VCaP (cell line): ENCODE measurements around the gene KSR1.
A peak's percentile ranks its signal among the peaks of the same experiment; 100 is the strongest.

Experiments
- H3K27ac ChIP-seq: fragments of 450-650 bp; 2 replicates; pipeline ENCODE4 v1.5.1; 2017
- TF ChIP-seq, protein P1 (sequence below): fragments of 450-650 bp; conservative IDR thresholded peaks from 2 replicates; pipeline ENCODE4 v1.5.1; 2017; ENCODE audit warnings: mild to moderate bottlenecking, moderate library complexity

KSR1 gene

DNA sequence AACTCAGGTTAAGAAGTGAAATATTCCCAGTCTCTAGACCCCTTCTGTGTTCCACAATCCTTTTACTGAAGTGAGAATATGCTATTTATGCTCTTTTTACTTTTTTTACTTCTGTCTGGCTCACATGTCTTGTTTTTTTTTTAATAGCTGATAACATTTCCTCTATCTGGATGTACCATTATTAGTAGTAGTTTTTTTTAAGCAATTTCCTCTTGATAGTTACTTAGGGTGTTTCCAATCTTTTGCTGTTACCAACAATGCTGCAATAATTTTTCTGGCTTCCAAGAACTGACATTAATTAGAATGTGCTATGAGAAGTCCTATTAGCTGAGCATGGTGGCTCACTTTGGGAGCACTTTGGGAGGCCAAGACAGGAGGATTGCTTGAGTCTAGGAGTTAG, 32.0 kb downstream of the KSR1 start:
- H3K27ac ChIP-seq, result no peak overlapping the region
- TF ChIP-seq, protein P1, sequence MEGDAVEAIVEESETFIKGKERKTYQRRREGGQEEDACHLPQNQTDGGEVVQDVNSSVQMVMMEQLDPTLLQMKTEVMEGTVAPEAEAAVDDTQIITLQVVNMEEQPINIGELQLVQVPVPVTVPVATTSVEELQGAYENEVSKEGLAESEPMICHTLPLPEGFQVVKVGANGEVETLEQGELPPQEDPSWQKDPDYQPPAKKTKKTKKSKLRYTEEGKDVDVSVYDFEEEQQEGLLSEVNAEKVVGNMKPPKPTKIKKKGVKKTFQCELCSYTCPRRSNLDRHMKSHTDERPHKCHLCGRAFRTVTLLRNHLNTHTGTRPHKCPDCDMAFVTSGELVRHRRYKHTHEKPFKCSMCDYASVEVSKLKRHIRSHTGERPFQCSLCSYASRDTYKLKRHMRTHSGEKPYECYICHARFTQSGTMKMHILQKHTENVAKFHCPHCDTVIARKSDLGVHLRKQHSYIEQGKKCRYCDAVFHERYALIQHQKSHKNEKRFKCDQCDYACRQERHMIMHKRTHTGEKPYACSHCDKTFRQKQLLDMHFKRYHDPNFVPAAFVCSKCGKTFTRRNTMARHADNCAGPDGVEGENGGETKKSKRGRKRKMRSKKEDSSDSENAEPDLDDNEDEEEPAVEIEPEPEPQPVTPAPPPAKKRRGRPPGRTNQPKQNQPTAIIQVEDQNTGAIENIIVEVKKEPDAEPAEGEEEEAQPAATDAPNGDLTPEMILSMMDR, result no peak

DNA sequence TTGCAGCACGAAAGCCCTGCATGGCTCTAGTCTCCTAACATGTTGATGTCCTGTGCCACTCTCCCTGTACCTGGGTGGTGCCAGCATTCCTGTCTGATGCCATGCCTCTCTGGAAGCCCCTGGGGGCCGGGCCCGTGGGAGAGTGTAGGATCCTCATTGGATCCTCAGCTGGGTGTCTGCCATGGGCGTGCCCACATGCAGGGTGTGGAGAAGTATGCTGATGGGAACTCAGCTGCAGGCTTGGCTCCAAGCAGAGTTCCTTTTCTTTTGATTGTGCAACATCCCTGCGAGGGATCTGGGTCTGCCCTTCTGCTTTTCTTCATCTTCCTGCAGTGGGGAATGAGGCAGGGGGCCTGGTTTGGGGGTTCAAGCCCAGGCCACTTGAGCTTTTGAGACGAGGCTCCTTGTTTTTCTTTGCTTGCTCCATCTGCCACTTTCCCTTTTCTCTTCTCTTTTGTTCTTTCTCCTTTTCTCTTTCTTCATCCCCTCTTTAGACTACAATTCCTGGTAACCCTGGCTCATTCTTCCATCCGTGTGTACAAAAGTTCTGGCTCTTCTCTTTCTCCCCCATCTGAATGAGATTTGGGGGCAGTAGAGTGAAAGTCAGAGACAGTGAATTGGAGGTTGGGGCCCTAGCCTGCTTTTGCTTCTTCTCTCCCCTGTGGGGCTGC, 32.9 kb downstream of the KSR1 start:
- H3K27ac ChIP-seq, result no peak overlapping the region
- TF ChIP-seq, protein P1, result no peak

DNA sequence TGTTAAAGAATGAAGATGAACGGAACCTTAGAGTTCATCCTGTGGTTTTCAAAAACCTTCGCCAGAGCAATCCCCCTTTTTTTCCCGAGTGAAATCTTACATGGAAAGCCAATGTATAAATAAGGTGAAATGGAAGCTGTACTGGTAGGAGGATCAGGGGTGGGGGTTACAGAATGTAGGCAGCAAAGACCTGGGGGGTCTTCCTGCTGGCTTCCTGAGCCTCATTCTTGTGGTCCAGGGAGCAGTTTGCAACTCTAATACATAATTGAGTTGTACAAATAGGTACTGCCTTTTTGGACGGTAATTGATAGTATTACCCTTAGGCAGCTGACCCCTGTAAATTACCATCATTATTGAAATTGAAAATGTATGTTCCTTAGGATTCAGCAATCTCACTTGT, 34.1 kb downstream of the KSR1 start:
- no peak overlapping the region for H3K27ac ChIP-seq
- TF ChIP-seq, protein P1, result no peak

DNA sequence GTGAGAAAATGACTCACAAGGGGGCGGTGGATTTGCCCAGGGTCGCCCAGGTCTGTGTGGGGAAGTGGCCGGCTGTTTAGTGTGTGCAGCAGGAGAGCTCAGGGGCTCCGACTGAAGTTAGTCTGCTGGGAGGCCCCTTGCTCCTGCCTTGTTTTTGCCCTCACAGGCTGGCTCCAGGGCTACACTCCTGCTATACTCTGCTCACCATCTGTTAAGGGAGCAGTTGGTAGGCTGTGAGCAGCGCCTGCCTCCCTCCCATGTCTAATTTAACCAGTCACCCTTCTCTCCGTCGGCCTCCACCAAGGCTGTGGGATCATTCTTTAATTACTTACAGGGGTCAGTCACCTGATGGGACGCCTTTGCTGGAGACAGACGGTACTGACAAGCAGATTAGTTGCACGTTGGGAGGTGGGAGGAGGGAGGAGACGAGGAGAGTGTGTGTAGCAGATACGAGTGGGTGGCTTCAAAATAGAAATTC, 35.5 kb downstream of the KSR1 start:
- no peak overlapping the region for H3K27ac ChIP-seq
- TF ChIP-seq, protein P1, result no peak

DNA sequence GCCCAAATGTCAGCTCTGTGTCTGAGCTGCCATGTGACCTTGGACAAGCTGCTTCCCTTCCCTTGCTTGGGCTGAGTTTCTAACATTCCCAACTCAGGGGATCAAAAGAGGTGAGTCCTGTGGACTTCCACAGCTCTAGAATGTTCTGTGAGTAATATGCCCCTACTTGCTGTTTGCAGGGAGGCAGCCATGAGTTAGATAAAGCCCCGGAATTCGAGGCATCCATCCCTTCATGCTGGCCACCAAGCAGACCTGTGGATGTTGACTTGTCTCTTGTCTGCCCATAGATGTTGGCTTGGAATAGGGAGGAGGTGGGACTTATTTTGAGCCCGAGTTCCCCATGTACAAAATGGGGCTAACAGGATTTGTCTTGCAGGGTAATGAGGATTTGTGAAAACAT, 36.2 kb downstream of the KSR1 start:
- no peak overlapping the region for H3K27ac ChIP-seq
- TF ChIP-seq, protein P1, result no peak

DNA sequence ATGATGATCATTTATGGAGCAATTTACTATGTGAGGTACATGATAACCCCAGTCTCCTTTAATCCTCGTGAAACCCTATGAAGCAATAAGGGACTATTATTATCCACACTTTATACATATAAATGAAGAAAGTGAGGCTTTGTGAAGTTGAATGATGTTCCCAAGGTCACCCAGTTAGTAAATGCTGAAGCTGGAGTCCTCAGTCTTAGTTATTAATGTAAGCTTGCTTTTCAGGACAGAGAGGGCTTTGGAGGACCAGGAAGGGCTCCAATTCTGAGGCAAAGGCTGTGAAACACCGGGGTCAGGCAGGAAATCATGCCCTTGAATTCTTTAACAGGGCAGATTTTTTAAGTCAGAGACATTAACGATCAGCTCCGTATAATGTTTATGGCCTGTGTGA, 36.8 kb downstream of the KSR1 start:
- TF ChIP-seq, protein P1, result no peak
- no peak overlapping the region for H3K27ac ChIP-seq

DNA sequence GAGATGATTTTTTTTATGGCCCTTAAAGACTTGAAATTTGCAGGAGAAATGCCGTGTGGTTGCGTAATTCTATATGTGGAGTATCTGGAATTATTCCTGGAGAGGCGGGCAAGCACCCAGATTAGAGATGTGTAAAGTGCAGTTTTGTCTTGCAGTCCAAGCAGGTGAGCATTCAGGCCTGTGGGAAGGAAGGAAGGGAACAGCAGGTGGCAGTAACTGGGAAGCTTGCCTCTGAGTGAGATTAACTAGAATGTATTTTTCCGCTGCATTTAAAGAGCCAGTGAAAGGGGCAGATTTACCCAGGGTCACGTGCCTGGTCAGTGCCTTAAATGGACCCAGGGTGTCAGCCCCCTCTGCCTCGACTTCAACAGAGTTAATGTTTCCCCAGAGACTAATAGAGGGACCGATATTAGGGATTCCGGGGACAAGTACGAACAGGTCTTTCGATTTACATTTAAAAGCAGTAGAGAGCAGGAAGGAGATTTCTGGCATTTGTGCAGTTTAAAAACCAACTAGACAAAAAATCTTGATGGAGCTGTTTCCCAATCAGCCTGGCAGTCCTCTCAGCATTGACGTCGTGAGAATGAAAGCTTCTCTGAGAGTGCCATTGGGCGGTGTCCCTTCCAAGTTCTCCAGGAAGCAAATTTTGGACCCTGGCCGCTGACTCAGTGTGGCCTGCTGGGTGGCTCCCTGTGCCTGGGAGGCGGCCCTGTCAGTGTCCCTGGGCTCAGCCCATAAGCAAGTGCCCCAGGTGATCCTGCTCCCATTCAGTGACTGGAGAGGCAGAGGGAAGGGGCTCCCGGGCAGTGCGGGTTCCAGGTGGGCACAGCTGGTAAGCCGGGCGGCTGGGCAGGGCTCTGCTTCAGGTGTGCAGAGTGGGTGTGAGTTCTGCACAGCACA, 38.2 kb downstream of the KSR1 start:
- peak overlapping the region; percentile 5; the same call in 1 of the 2 replicates for H3K27ac ChIP-seq
- TF ChIP-seq, protein P1, result peak; percentile 88
